Mucosa of stomach (tissue), 1 donor: Measurements from ENCODE around the gene TSKU.

Source experiments
- H3K27me3 ChIP-seq: one replicate; pipeline ENCODE4 v1.7.0; 2013; ENCODE audit warnings: mild to moderate bottlenecking, low read length; ENCODE audit not compliant: control insufficient read depth, insufficient read depth
- H3K36me3 ChIP-seq: one replicate; pipeline ENCODE4 v1.7.0; 2013; ENCODE audit warnings: low read length; ENCODE audit not compliant: control insufficient read depth, insufficient read depth
- H3K4me1 ChIP-seq: one replicate; pipeline ENCODE4 v1.7.0; 2013; ENCODE audit warnings: mild to moderate bottlenecking, low read length; ENCODE audit not compliant: control insufficient read depth, insufficient read depth
- H3K4me3 ChIP-seq: one replicate; pipeline ENCODE4 v1.7.0; 2013; ENCODE audit warnings: low read length
- H3K9ac ChIP-seq: one replicate; pipeline ENCODE4 v1.7.0; 2013; ENCODE audit warnings: mild to moderate bottlenecking, low read length, moderate library complexity
- H3K9me3 ChIP-seq: one replicate; pipeline ENCODE4 v1.7.0; 2013; ENCODE audit warnings: mild to moderate bottlenecking, low read length, moderate library complexity; ENCODE audit not compliant: control insufficient read depth
- donor health status: Pancreatic carcinoma.

Gene TSKU

DNA sequence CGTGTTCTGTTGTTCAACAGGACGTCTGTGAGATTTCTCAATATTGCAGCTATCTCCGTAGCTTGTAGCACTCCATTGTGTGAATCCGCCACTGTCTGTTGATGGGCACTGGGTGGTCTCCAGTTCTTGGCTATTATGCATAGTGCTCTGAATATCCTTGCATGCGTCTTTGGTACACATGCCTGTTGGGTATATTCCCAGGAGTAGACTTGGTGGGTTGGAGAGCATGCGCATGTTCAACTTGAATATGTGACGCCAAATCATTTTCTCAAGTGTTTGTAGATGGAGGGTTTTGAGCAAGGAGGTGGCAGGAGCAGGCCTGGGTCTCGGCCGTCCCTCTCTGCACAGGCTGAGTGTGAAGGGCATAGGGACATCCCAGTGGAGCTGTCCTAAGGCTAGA lies 24.8 kb upstream of the TSKU start:
- Histone ChIP-seq H3K4me3 (no peak overlapping the region), H3K9me3 (no peaks in the 10 kb centered on the region), H3K9ac (no peak overlapping the region), H3K4me1 (peaks cover 36% of the 10 kb centered on the region), H3K27me3 (no peaks in the 10 kb centered on the region), H3K36me3 (no peaks in the 10 kb centered on the region)

GRCh38 chr11:76759092-76759491 lies 24.1 kb upstream of the TSKU start:
- peaks cover 40% of the 10 kb centered on the region for H3K4me1 ChIP-seq
- no peaks in the 10 kb centered on the region for H3K36me3 ChIP-seq
- H3K4me3 ChIP-seq = no peak overlapping the region
- no peak overlapping the region for H3K9ac ChIP-seq
- H3K9me3 ChIP-seq = no peaks in the 10 kb centered on the region
- H3K27me3 ChIP-seq = no peaks in the 10 kb centered on the region

- no peak overlapping the region for H3K4me3 ChIP-seq
- no peaks in the 10 kb centered on the region for H3K9me3 ChIP-seq
- peaks cover 42% of the 10 kb centered on the region for H3K4me1 ChIP-seq
- H3K9ac ChIP-seq = no peak overlapping the region
- H3K36me3 ChIP-seq = no peaks in the 10 kb centered on the region
- H3K27me3 ChIP-seq = no peaks in the 10 kb centered on the region
Measured at GRCh38 chr11:76759517-76759916, 23.6 kb upstream of the TSKU start.

DNA sequence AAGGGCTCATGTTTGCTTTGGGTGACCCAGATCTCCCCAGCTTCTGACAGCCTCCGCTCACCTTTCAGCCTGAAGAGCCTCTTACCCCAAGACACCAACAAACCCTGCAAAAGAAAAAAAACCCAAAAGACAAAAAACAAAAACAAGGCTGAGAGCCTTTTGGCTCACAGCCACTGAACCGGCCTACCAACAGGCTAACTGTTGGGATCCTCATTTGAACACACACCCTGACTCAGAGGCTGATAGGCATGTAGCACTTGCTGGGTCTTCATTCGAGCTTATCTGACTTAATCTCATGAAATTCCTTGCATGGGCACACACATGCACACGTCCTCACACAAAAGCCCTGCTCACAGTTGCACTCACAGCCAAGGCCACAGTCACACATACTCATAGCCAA lies 22.9 kb upstream of the TSKU start:
- Histone ChIP-seq H3K4me1 (peaks cover 42% of the 10 kb centered on the region), H3K4me3 (no peak overlapping the region), H3K27me3 (no peaks in the 10 kb centered on the region), H3K9ac (no peak overlapping the region), H3K9me3 (no peaks in the 10 kb centered on the region), H3K36me3 (no peaks in the 10 kb centered on the region)

GRCh38 chr11:76761718-76762355 lies 21.3 kb upstream of the TSKU start:
- H3K36me3 ChIP-seq = no peaks in the 10 kb centered on the region
- H3K4me3 ChIP-seq = no peak overlapping the region
- no peak overlapping the region for H3K9ac ChIP-seq
- peaks cover 43% of the 10 kb centered on the region for H3K4me1 ChIP-seq
- no peaks in the 10 kb centered on the region for H3K9me3 ChIP-seq
- no peaks in the 10 kb centered on the region for H3K27me3 ChIP-seq

GRCh38 chr11:76762356-76762752 lies 20.8 kb upstream of the TSKU start:
- Histone ChIP-seq H3K9me3 (no peaks in the 10 kb centered on the region), H3K27me3 (no peaks in the 10 kb centered on the region), H3K9ac (no peak overlapping the region), H3K36me3 (no peaks in the 10 kb centered on the region), H3K4me1 (peaks cover 41% of the 10 kb centered on the region), H3K4me3 (no peak overlapping the region)

GRCh38 chr11:76762867-76763572 lies 20.1 kb upstream of the TSKU start:
- Histone ChIP-seq H3K9ac (no peak overlapping the region), H3K9me3 (no peaks in the 10 kb centered on the region), H3K4me1 (peaks cover 47% of the 10 kb centered on the region)

GRCh38 chr11:76763573-76764346 lies 19.4 kb upstream of the TSKU start:
- peaks cover 53% of the 10 kb centered on the region for H3K4me1 ChIP-seq
- H3K9ac ChIP-seq = no peak overlapping the region

More at GRCh38 chr11:76762867-76763572, 20.1 kb upstream of the TSKU start:
- Histone ChIP-seq H3K36me3 (no peaks in the 10 kb centered on the region), H3K4me3 (no peak overlapping the region), H3K27me3 (no peaks in the 10 kb centered on the region)

DNA sequence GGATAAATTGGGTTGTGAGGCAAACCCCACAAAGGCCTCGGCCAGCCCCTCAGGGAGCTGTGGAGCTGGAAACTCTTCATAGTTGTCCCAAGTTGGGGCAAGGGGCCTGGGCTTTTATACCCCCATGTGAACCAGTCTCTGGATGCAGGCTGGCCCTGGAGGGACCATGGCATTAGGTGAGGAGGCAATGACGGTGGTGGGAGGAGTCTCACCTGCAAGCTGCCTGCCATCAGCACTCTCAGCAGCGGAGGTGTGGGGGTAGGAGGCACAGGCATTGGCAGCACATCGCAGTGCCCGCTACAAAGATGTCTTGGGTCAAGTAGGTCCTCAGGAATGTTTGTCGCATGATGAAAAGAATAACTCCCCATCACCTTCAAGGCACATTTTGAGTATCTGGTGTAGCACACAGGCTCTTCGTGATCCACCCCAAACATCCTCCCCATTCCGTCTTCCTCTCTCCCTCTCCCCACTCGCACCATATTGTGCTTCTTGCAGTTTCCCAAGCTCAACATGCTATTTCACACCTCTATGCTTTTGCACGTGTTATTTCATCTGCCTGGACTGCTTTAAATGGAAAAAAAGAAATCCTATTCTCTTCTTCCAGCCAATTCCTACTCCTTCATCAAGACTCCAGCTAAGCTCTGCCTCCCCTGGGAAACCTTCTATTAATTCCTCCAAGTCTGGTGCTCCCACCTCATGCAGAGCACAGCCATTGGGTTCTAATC lies 18.1 kb upstream of the TSKU start:
- Histone ChIP-seq H3K36me3 (no peaks in the 10 kb centered on the region), H3K9me3 (no peaks in the 10 kb centered on the region), H3K4me3 (no peak overlapping the region), H3K4me1 (peaks cover 54% of the 10 kb centered on the region), H3K27me3 (no peaks in the 10 kb centered on the region), H3K9ac (no peak overlapping the region)

More at GRCh38 chr11:76763573-76764346, 19.4 kb upstream of the TSKU start:
- Histone ChIP-seq H3K9me3 (no peaks in the 10 kb centered on the region), H3K27me3 (no peaks in the 10 kb centered on the region), H3K36me3 (no peaks in the 10 kb centered on the region), H3K4me3 (no peak overlapping the region)

GRCh38 chr11:76765863-76766350 lies 17.2 kb upstream of the TSKU start:
- no peak overlapping the region for H3K9ac ChIP-seq
- no peaks in the 10 kb centered on the region for H3K36me3 ChIP-seq
- no peaks in the 10 kb centered on the region for H3K27me3 ChIP-seq
- H3K4me3 ChIP-seq = no peak overlapping the region
- peaks cover 60% of the 10 kb centered on the region for H3K4me1 ChIP-seq
- H3K9me3 ChIP-seq = no peaks in the 10 kb centered on the region

DNA sequence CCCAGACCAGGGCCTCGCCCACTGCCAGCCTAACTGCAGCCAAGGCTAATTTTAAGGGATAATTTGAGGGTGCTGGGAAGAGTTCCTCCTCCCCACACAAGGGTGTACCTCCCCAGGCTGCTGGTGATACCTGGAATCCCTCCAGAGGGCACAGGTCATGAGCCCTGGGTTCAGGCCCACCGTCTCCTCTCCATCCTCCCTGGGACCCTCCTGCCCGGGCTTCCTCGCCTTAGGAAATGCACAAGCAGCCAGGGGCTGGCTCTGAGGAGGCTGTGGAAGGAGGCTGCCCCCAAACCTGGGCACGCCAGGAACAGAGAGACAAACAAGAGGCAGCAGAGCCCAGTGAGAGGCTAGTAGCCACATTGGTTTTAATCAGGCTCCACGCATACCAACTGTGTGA lies 16.6 kb upstream of the TSKU start:
- peaks cover 66% of the 10 kb centered on the region for H3K4me1 ChIP-seq
- H3K9ac ChIP-seq = no peak overlapping the region
- no peaks in the 10 kb centered on the region for H3K36me3 ChIP-seq
- H3K27me3 ChIP-seq = no peaks in the 10 kb centered on the region
- no peaks in the 10 kb centered on the region for H3K9me3 ChIP-seq
- H3K4me3 ChIP-seq = no peak overlapping the region
